ENCODE measurements around the gene KDM7A. TPM values are rescaled to one million over a fixed set of nuclear protein-coding genes. Genes with fewer than 3 reads are reported as not detected.

Gene KDM7A
- total and polyA plus RNA-seq, 8 donors, result 2.3 to 49.8 (median 17.9) TPM

DNA sequence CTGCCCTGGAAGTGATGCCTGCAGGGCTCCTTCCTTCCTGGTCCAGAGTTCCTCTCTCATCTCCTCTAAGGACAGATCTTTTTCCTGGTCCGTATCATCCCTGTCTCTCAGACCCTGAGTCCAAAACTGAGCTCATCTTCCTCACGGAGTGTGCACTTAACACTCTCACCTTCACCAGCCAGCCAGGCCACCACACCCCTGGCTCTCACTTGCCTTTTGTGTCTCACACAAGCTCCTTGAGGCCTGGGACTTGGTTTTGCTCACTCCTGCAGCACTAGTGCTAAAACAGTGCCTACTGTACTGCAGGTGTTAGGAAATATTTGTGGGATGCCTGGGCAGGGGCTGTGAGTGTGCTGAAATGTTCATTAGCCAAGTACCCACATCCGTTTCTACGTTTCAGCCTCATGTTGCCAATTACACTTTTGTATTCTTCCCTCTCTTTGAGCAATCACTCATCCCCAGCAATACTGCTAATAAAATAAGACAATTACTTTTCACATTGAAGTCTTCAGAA, 92.6 kb downstream of the KDM7A start:
- DNase-seq, result no peak
- WGBS, 5 donors, result 80 to 90% (median 87%) methylated on average over 4 of the region's 4 CpGs
- Histone ChIP-seq H3K4me3 (no peak overlapping the region), H3K36me3 (peaks cover 0 to 30% (median 15%) of the 10 kb centered on the region in 4 donors), H3K27me3 (no peaks in the 10 kb centered on the region), H3K27ac (no peak overlapping the region), H3K4me1 (no peaks in the 10 kb centered on the region), H3K9me3 (no peaks in the 10 kb centered on the region)
- intact Hi-C loops (cut with DNase I; ENCODE audit: low total_unique reads), result no loop called here
- TF ChIP-seq POLR2A (IDR thresholded peaks at IDR 0.05) (no peak), POLR2AphosphoS5 (IDR thresholded peaks at IDR 0.05) (no peak), CTCF (IDR thresholded peaks at IDR 0.05) (no peak), EP300 (IDR thresholded peaks at IDR 0.05) (no peak)

GRCh38 chr7:140082770-140083169, 94.0 kb downstream of the KDM7A start:
- H3K4me3 ChIP-seq, result no peak overlapping the region
- H3K9me3 ChIP-seq, result no peaks in the 10 kb centered on the region
- H3K27me3 ChIP-seq, result no peaks in the 10 kb centered on the region
- H3K36me3 ChIP-seq, result peaks cover 0 to 17% (median 9%) of the 10 kb centered on the region in 4 donors
- WGBS, 5 donors, result 68 to 87% (median 78%) methylated on average over 7 of the region's 7 CpGs
- intact Hi-C loops (cut with DNase I; ENCODE audit: low total_unique reads), result no loop called here
- DNase-seq, result no peak
- H3K27ac ChIP-seq, result no peak overlapping the region
- TF ChIP-seq CTCF (IDR thresholded peaks at IDR 0.05) (no peak), POLR2A (IDR thresholded peaks at IDR 0.05) (no peak), EP300 (IDR thresholded peaks at IDR 0.05) (no peak), POLR2AphosphoS5 (IDR thresholded peaks at IDR 0.05) (no peak)
- H3K4me1 ChIP-seq, result no peaks in the 10 kb centered on the region

- WGBS, 5 donors, result 90 to 93% (median 92%) methylated on average over 11 of the region's 11 CpGs
- TF ChIP-seq EP300 (IDR thresholded peaks at IDR 0.05), result no peak
- TF ChIP-seq POLR2A (IDR thresholded peaks at IDR 0.05), result no peak
- TF ChIP-seq POLR2AphosphoS5 (IDR thresholded peaks at IDR 0.05), result no peak
- no peak for TF ChIP-seq CTCF (IDR thresholded peaks at IDR 0.05)
- DNase-seq, result no peak
Observed at GRCh38 chr7:140081774-140082425, 94.9 kb downstream of the KDM7A start.

DNA sequence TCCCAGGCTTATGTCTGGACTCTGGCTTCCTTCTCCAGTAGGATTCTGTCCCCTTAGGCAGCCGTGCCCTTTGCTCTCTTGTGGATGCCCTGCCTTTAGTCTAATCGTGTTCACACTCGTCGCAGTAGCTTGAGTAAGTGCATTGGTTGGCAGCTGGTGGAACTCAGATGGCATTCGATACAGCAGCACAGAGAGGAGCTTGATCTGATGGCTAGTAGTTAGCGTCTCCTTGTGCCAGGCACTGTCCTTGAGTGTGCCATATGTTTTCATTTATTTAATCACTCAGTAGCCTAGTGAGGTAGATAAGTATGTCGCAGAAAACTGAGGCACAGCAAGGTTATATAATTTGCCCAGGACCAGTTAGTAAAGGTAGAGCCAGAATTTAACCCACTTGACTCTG, 95.9 kb downstream of the KDM7A start:
- intact Hi-C loops (cut with DNase I; ENCODE audit: low total_unique reads), result no loop called here
- H3K9me3 ChIP-seq, result no peaks in the 10 kb centered on the region
- no peaks in the 10 kb centered on the region for H3K4me1 ChIP-seq
- H3K27me3 ChIP-seq, result no peaks in the 10 kb centered on the region
- H3K27ac ChIP-seq, result no peak overlapping the region
- TF ChIP-seq EP300 (IDR thresholded peaks at IDR 0.05), result no peak
- TF ChIP-seq CTCF (IDR thresholded peaks at IDR 0.05), result no peak
- no peak for TF ChIP-seq POLR2A (IDR thresholded peaks at IDR 0.05)
- no peak for TF ChIP-seq POLR2AphosphoS5 (IDR thresholded peaks at IDR 0.05)
- WGBS, 5 donors, result 28 to 50% (median 42%) methylated on average over 7 of the region's 7 CpGs
- DNase-seq, result no peak
- peaks cover 0 to 5% (median 2%) of the 10 kb centered on the region in 4 donors for H3K36me3 ChIP-seq
- no peak overlapping the region for H3K4me3 ChIP-seq

More at GRCh38 chr7:140081774-140082425, 94.9 kb downstream of the KDM7A start:
- no peaks in the 10 kb centered on the region for H3K27me3 ChIP-seq
- intact Hi-C loops (cut with DNase I; ENCODE audit: low total_unique reads), result no loop called here
- H3K4me3 ChIP-seq, result no peak overlapping the region
- no peaks in the 10 kb centered on the region for H3K4me1 ChIP-seq
- H3K27ac ChIP-seq, result no peak overlapping the region
- H3K36me3 ChIP-seq, result peaks cover 0 to 9% (median 4%) of the 10 kb centered on the region in 4 donors
- no peaks in the 10 kb centered on the region for H3K9me3 ChIP-seq
